NCI-H2081 treated with DMSO at 0.1 percent for 48 hours (cell line): ENCODE results near the gene SLX4IP.
"Not testable (repeated sequence)": the region's sequence is repeated elsewhere in the genome, so short reads cannot be mapped to it uniquely, and the experiment has no call there.

ENCODE experiments used
- DNase-seq: peaks from one replicate; lab custom pipeline; 2025; lab: John Stamatoyannopoulos, UW

Gene SLX4IP

DNA sequence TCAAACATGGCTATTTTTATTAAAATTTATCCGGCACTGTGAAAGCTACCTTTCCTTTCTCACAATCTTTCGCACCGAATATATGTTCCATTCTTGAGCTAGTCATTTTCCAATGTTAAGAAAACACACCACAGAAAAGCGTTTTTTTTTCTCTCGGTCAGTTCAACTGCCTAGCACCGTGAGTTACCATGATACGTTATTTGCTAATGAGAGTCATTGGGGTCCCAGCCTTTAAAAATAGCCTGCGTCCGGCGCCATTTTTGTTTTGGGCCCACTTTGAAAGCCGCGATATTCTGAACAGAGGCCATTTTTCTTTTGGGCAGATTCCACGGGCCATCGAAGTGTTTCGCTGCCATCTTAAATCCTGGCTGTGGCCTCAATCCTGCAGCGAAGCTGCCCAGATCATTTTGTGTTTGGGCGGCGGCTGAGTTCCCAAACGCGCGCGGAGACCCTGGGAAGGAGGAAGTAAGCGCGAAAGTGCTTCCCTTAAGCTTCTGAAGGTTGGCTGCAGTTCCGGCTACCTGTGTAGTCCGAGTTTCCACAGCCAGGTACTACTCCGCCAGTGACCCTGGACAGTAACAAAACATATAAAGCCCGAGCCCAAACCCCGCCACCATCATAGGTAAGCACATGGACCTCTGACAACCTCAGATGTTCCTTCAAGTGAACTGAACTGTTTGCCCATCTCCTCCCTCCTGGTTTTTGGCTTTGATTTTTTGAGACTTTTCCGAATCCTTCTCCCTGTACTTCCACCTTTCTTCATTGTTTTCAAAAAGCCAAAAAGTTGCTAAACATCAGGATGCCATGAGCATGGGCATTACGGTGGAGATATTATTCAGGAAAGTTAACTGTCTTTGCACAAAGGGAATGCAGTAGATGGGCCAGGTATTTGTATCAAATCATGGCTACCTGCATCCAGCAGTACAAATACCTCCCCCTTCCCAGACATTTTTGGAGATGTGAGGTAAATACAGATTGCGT lies at the start of gene SLX4IP:
SLX4IP (plus strand) TSS at position 474 of the 981 bp plus-strand sequence. CDS start 22,900 bp downstream, outside the sequence.
- peak; percentile 94 for DNase-seq

DNA sequence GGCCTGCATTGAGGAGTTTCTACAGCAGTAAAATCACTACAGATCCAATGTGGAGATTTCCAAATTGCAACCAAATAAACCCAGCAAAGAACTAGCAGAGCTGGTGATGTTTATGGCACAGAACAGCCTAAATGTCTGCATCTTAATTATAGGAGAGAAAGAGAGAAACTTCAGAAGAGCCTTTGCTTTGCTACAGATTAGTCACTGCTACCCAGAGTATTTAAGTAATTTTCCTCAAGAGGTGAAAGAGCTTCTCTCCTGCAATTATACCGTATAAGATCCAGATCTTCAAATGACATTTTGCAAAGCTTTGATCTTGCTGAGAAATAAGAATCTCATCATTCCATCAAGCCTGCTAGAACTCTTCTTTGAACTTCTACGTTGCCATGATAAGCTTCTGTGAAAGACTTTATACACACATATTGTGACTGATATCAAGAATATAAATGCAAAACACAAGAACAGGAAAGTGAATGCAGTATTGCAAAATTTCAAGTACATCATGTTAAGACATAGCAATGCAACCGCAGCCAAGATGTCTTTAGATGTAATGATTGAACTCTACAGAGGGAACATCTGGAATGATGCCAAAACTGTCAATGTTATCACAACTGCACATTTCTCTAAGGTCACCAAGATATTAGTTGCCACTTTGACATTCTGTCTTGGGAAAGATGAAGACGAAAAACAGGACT lies 49.1 kb upstream of the SLX4IP start:
- DNase-seq, result no peak

- no peak for DNase-seq
Measured at GRCh38 chr20:10387686-10388085, 47.4 kb upstream of the SLX4IP start.

GRCh38 chr20:10388597-10388996 lies 46.5 kb upstream of the SLX4IP start:
- DNase-seq, result no peak

DNA sequence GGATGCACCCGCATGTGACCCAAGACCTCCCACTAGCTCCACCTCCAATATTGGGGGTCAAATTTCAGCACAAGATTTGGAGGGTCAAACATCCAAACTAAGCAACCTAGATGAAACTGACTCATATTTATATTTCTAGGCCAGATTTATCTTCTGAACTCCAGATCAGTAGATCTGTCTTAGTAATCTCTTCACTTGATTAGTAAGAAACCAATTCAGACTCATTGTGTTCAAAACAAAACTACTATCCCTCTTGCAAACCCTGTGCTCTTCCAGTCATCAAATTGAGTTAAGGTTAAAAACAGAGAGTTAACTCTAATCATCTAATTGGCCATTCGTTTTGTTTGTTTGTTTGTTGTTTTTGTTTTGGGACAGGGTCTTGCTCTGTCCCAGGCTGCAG lies 44.4 kb upstream of the SLX4IP start:
- DNase-seq, result no peak

GRCh38 chr20:10394752-10395151 lies 40.4 kb upstream of the SLX4IP start:
- DNase-seq, result not testable (repeated sequence)

DNA sequence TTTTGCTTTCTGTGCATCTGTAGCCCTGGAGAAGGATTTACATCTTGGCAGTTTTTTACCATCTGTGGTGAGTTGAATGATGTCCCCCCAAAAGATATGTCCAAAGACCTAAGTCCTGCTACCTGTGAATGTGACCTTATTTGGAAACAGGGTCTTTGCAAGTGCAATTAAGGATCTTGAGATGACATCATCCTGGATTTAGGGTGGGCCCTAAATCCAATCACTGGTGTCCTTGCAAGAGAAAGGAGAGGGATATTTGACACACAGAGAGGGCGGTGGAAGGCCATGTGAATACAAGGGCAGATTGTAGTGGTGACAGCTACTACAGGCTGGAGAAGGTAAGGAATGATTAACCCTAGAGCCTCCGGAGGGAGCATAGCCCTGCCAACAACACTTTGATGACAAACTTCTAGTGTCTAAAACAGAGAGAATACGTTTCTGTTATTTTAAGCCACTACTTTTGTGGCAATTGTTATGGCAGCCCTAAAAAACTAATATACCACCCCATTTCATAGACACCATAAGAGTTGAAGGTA lies 36.2 kb upstream of the SLX4IP start:
- no peak for DNase-seq

DNA sequence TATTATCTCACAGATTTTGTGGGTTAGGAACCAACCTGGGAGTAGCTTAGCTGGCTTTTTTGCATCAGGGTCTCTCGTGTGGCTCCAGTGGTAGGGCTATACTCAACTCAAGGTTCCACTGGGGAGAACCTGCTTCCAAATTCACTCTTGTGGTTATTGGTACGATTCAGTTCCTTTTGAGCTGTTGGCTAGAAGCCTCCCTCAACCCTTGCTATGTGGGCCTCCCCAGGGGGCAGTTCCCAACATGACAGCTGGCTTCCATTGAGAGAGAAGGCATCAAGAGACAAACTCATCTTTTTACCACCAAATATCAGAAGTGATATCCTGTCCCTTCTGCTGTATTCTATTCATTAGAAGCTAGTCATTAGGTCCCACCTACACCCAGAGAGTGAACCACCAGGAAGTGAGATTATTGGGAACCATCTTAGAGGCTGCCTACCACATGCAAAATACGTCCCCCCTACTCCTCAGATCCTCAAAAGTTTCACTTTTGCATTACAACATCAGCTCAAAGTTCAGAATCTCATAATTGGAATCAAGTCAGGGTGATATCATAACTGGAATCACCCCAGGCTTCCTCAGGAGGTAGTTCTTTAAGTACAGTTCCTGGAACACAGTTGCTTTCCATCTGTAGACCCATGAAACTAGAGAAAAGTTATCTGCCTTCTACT lies 32.0 kb upstream of the SLX4IP start:
- DNase-seq, result no peak

DNA sequence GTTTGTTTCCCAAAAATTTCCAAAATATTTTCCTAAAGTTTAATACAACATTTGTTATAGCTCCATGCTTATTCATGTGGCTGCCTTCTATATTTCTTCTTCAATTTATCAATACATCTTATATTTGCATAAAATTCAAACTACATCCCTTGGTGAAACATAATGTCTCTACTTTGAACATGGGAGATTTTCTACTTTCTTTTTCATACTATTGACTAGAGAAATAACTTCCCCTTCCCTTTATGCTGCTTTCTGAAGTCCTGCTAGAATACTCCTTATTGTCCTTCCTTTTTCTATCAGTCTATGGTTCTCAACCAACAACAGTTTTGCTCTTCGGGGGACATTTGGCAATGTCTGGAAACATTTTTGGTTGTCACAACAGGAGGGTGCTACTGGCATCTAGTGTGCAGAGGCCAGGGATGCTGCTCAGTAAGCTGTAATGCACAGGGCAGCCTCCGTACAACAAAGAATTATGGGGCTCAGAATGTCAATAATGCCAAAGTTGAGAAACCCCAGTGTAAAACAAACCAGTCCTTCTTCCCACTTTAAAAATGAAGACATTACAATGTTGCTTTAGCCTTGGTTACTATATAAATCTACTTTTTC lies 31.0 kb upstream of the SLX4IP start:
- no peak for DNase-seq

GRCh38 chr20:10404959-10405530 lies 30.1 kb upstream of the SLX4IP start:
- no peak for DNase-seq

GRCh38 chr20:10408108-10408813 lies 26.8 kb upstream of the SLX4IP start:
- no peak for DNase-seq

- no peak for DNase-seq
Measured at GRCh38 chr20:10411673-10412072, 23.4 kb upstream of the SLX4IP start.

GRCh38 chr20:10412591-10413408 lies 22.3 kb upstream of the SLX4IP start:
- DNase-seq, result no peak

DNA sequence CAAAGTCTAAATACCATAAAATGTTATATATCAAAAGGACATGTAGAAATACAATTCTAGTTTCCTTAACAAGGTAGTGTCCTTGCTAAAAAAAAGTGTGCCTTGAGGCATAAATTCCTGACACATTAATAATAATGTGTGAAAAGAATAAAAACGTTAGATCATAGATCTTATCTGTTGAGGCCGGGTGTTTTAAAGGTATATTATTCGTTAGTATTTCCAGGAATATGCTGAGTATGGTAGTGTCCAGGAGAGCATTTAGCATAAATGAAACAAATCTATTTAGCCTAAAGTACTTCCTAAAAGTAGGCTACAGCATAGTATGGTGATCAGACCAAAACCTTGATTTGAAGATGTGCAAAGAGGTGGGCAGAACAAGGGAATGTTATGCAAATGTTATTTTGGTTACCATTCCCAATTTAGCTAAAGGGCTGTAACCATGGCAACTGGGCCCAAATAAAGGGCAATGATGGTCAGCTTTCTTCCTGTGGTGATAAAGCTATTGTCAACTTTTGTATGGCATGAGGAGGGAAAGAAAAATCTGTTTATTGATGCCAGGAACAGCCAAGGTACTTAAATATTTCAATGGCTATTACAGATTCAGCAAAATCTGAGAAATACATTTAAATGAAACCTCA lies 20.0 kb upstream of the SLX4IP start:
- no peak for DNase-seq

GRCh38 chr20:10417218-10417617 lies 17.9 kb upstream of the SLX4IP start:
- DNase-seq, result not testable (repeated sequence)

- DNase-seq, result no peak
Measured at GRCh38 chr20:10419550-10420133, 15.5 kb upstream of the SLX4IP start.

- no peak for DNase-seq
Measured at GRCh38 chr20:10423735-10424134, 11.4 kb upstream of the SLX4IP start.

GRCh38 chr20:10427060-10427692 lies 7.9 kb upstream of the SLX4IP start:
- DNase-seq, result no peak

DNA sequence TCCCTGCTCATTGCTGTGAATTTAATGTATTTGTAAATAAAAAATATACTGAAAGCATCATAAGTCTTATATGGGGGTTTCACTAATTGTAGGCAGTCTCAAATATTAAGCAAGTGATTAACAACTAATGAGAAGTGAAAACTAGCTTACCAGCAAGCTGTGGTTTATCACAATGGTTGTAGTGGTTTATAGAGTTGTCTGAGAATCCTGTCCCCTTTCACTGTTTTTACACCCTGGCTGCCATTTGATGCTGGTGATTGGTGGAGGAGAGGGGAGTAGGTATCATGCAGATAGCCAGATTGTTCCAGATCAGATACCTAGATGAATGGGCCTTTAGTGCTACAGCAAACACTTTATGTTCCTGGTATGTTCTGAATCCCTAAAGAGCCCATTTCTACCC lies 7.1 kb upstream of the SLX4IP start:
- no peak for DNase-seq
